AG10803 (cell line): ENCODE data around the gene CCNY.

Experiments
- DNase-seq: peaks from one replicate; pipeline ENCODE4 v3.0.0; 2010; ENCODE audit warnings: low read depth
- H3K4me3 ChIP-seq: 2 replicates; pipeline ENCODE4 v1.5.1; 2011; ENCODE audit warnings: mild to moderate bottlenecking, low read length, control low read depth
- TF ChIP-seq, protein P1 (sequence below): conservative IDR thresholded peaks from 2 replicates; pipeline ENCODE4 v1.5.1; 2011; ENCODE audit warnings: mild to moderate bottlenecking, low read length, control low read depth, inconsistent platforms

CCNY gene

DNA sequence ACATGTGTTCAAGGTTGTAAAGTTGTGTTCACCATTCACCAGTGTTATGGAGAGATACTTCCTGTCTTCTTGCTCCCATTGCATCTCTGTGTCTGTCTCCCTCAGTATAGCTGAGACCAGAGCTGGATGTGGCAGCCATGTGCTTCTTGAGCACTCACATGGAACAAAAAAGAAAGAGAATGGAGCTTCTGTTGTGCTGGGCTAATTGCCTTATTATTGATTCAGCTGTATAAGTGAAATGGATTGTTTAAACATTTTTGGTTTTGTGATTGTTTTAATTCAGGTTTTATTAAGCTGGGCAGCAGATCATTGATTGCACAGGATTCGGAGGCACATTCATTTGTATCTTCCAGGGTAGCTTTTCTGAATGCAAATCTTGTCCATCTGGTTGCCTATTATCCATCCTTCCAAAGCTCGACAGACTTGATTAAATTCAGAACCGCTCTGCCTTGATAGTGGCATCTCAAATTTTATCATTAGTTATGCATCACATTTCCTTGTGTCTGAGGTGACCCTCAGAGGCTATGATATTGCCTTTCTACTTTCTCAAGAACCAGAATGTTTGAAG lies 119.9 kb downstream of the CCNY start:
- no peak for DNase-seq
- TF ChIP-seq, protein P1, sequence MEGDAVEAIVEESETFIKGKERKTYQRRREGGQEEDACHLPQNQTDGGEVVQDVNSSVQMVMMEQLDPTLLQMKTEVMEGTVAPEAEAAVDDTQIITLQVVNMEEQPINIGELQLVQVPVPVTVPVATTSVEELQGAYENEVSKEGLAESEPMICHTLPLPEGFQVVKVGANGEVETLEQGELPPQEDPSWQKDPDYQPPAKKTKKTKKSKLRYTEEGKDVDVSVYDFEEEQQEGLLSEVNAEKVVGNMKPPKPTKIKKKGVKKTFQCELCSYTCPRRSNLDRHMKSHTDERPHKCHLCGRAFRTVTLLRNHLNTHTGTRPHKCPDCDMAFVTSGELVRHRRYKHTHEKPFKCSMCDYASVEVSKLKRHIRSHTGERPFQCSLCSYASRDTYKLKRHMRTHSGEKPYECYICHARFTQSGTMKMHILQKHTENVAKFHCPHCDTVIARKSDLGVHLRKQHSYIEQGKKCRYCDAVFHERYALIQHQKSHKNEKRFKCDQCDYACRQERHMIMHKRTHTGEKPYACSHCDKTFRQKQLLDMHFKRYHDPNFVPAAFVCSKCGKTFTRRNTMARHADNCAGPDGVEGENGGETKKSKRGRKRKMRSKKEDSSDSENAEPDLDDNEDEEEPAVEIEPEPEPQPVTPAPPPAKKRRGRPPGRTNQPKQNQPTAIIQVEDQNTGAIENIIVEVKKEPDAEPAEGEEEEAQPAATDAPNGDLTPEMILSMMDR, result no peak
- no peak overlapping the region for H3K4me3 ChIP-seq

DNA sequence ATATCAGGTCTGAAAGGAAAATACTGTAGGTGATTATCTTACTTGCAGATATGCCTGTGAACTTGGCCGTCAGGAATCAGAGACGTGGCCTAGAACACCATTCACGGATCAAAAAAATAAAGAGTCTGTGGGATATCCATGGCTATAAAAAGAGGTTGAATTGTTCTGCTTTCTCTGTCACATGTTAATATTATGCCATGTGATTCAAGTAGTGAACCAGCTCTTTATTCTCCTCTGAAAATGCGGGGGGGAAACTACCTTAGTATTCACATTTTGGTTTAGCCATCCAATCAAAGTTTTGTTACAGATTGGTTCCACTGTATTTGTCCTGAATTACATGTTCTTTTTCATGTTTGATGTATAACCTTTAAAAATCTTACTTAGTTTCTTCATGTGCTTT lies 120.5 kb downstream of the CCNY start:
- no peak for DNase-seq
- H3K4me3 ChIP-seq, result no peak overlapping the region
- TF ChIP-seq, protein P1, result no peak

DNA sequence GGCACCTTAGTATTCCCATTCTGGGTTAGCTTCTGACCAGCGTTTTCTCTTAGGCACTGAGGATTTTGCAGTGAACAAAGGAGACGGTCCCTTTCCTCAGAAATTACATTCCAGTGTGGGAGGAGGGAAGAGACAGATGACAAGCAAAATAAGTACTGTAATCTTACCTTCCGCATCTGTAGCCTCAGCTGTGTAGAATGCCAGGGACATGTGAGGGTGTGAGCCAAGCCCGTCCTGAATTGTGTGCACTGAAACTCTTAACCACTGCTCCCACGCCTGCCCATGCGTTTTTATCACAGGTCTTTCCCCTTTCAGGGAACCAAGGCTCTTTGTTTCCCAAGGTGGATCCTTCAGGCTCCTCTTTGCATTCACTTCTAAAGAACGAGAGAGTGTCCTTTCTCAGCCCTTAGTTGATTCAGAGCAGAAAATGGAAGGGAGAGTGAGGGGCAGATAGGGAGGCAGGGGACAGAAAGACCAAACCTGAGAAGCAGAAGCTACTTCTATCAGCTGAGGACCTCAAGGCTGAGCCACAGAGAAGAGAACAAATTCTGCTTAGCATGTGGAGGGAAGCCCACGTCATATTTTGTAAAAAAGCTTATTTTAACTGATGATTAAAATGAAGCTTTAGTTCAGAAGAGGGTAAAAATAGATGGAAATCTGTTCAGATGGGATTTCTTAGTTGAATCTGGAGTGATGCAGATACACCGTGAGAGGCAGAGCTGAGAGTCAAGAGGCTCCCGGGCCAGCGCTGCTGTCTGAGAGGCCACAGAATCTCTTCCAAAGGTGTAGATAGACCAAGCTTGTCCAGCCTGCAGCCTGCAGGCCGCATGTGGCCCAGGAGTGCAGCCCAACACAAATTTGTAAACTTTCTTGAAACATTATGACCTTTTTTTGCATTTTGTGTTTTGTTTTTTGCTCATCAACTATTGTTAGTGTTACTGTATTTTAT lies 122.5 kb downstream of the CCNY start:
- DNase-seq, result no peak
- H3K4me3 ChIP-seq, result no peak overlapping the region
- TF ChIP-seq, protein P1, result no peak

- H3K4me3 ChIP-seq, result no peak overlapping the region
- TF ChIP-seq, protein P1, result no peak
- DNase-seq, result no peak
Observed at GRCh38 chr10:35459449-35459847, 123.1 kb downstream of the CCNY start.

DNA sequence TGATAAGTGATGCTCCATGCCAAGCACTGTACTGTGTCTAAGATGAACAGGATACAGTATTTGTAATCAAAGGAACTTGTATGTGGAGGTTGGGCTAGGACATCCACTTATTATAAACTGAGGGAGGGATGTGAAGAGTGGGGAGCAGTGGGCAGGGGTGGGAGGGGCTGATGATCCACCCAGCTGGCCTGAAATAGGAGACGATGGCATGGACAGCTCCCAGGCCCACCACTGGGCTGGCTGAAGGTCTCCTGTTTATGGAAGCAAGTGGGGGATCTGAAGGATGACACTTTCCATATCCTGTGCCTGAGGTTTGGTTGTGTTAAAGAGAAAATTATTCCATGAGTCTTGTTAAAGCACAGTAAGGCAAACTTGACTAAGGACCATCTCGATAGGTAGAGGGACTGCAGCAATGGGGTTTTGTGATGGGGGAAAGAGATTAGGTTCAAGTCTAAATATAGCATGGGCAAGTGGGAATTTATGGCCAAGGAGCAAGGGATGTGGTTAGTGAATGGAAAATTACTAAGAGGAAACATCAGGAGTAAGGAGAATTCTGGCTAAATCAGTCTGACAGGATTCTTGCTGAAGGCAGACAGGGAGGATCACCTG lies 124.6 kb downstream of the CCNY start:
- no peak for DNase-seq
- no peak overlapping the region for H3K4me3 ChIP-seq
- TF ChIP-seq, protein P1, result no peak

- no peak overlapping the region for H3K4me3 ChIP-seq
- DNase-seq, result no peak
- TF ChIP-seq, protein P1, result no peak
Observed at GRCh38 chr10:35462491-35462934, 126.2 kb downstream of the CCNY start.
